Stomach (tissue), 4 donors: Measurements from ENCODE around the gene TNS3.

Experiments
- CTCF ChIP-seq, 7 experiments: fragments of 450-650 bp in 4 of 7; fragments of 200-600 bp in 3 of 7; sonication (generic) in 3 of 7; IDR thresholded peaks; one replicate each; pipeline ENCODE4 v1.5.1; 2016 to 2019; ENCODE audit warnings: antibody characterized with exemption in 7 of 7, control low read depth in 2 of 7, mild to moderate bottlenecking in 1 of 7
- POLR2AphosphoS5 ChIP-seq, 3 donors: sonication (generic); formaldehyde crosslinking; IDR thresholded peaks; one replicate each; pipeline ENCODE4 v1.6.1; 2016; ENCODE audit warnings: antibody characterized with exemption in 3 of 3

- TF ChIP-seq CTCF (IDR thresholded peaks at IDR 0.05) = no peak
- no peak for TF ChIP-seq POLR2AphosphoS5 (IDR thresholded peaks at IDR 0.05)
Observed at GRCh38 chr7:47507522-47507921, 74.4 kb downstream of the TNS3 start.
